Measurements from ENCODE around the gene NCOA3.

DNA sequence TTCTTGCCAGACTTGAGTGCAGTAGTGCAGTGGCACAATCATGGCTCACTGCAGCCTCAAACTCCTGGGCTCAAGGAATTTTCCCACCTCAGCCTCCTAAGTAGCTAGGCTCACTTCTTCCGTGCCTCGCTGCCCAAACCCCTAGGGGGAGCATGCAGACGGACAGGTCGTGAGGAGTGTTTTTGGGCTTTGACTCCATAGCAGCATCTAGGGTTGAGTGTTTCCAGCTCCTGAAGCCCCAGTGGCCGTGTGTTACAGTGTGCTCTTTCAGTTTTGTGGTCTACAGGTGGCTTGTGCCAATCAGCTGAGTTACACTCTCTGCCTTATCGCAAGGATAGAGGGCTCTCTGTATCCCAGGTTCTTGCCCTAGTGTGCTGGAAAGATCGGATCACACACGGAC lies 33.4 kb downstream of the NCOA3 start:
- TF ChIP-seq, protein P1, sequence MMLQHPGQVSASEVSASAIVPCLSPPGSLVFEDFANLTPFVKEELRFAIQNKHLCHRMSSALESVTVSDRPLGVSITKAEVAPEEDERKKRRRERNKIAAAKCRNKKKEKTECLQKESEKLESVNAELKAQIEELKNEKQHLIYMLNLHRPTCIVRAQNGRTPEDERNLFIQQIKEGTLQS (IDR thresholded peaks at IDR 0.05), result no peak
- TF ChIP-seq, protein P2, sequence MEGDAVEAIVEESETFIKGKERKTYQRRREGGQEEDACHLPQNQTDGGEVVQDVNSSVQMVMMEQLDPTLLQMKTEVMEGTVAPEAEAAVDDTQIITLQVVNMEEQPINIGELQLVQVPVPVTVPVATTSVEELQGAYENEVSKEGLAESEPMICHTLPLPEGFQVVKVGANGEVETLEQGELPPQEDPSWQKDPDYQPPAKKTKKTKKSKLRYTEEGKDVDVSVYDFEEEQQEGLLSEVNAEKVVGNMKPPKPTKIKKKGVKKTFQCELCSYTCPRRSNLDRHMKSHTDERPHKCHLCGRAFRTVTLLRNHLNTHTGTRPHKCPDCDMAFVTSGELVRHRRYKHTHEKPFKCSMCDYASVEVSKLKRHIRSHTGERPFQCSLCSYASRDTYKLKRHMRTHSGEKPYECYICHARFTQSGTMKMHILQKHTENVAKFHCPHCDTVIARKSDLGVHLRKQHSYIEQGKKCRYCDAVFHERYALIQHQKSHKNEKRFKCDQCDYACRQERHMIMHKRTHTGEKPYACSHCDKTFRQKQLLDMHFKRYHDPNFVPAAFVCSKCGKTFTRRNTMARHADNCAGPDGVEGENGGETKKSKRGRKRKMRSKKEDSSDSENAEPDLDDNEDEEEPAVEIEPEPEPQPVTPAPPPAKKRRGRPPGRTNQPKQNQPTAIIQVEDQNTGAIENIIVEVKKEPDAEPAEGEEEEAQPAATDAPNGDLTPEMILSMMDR (IDR thresholded peaks at IDR 0.05 in 2 of 3, conservative IDR thresholded peaks at IDR 0.05 in 1 of 3; ENCODE audit: borderline replicate concordance in 1 of 3, insufficient read depth in 1 of 3, low read depth in 2 of 3, low read length in 2 of 3), result peak; percentile 11 to 71 (median 64); a peak in 5 of 6 replicates
- TF ChIP-seq, protein P3, sequence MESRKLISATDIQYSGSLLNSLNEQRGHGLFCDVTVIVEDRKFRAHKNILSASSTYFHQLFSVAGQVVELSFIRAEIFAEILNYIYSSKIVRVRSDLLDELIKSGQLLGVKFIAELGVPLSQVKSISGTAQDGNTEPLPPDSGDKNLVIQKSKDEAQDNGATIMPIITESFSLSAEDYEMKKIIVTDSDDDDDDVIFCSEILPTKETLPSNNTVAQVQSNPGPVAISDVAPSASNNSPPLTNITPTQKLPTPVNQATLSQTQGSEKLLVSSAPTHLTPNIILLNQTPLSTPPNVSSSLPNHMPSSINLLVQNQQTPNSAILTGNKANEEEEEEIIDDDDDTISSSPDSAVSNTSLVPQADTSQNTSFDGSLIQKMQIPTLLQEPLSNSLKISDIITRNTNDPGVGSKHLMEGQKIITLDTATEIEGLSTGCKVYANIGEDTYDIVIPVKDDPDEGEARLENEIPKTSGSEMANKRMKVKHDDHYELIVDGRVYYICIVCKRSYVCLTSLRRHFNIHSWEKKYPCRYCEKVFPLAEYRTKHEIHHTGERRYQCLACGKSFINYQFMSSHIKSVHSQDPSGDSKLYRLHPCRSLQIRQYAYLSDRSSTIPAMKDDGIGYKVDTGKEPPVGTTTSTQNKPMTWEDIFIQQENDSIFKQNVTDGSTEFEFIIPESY (IDR thresholded peaks at IDR 0.05; ENCODE audit: extremely low read depth, insufficient replicate concordance, low read length), result no peak
- no peak for TF ChIP-seq SP1 (IDR thresholded peaks at IDR 0.05; ENCODE audit: low read depth)
- TF ChIP-seq CEBPB (IDR thresholded peaks at IDR 0.05; ENCODE audit: low read depth), result no peak
- no peak for TF ChIP-seq POLR2A (IDR thresholded peaks at IDR 0.05; ENCODE audit: borderline replicate concordance, extremely low read depth, insufficient read depth, insufficient read length)
- TF ChIP-seq, protein P4, sequence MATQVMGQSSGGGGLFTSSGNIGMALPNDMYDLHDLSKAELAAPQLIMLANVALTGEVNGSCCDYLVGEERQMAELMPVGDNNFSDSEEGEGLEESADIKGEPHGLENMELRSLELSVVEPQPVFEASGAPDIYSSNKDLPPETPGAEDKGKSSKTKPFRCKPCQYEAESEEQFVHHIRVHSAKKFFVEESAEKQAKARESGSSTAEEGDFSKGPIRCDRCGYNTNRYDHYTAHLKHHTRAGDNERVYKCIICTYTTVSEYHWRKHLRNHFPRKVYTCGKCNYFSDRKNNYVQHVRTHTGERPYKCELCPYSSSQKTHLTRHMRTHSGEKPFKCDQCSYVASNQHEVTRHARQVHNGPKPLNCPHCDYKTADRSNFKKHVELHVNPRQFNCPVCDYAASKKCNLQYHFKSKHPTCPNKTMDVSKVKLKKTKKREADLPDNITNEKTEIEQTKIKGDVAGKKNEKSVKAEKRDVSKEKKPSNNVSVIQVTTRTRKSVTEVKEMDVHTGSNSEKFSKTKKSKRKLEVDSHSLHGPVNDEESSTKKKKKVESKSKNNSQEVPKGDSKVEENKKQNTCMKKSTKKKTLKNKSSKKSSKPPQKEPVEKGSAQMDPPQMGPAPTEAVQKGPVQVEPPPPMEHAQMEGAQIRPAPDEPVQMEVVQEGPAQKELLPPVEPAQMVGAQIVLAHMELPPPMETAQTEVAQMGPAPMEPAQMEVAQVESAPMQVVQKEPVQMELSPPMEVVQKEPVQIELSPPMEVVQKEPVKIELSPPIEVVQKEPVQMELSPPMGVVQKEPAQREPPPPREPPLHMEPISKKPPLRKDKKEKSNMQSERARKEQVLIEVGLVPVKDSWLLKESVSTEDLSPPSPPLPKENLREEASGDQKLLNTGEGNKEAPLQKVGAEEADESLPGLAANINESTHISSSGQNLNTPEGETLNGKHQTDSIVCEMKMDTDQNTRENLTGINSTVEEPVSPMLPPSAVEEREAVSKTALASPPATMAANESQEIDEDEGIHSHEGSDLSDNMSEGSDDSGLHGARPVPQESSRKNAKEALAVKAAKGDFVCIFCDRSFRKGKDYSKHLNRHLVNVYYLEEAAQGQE (IDR thresholded peaks at IDR 0.05; ENCODE audit: low read depth), result no peak
- TF ChIP-seq EZH2 (IDR thresholded peaks at IDR 0.05), result no peak
- TF ChIP-seq SIN3A (IDR thresholded peaks at IDR 0.05; ENCODE audit: low read depth), result no peak

All from HCT116 (cell line).